Lower leg skin (tissue), 3 donors: ENCODE measurements around the gene RPL10.

Experiments used
- POLR2A ChIP-seq, 2 donors: fragments of 450-650 bp; IDR thresholded peaks; one replicate each; pipeline ENCODE4 v1.6.1; 2016 to 2017; ENCODE audit warnings: antibody characterized with exemption in 2 of 2, mild to moderate bottlenecking in 1 of 2, moderate library complexity in 1 of 2
- TF ChIP-seq, protein P1 (sequence below), 3 donors: fragments of 450-650 bp; IDR thresholded peaks; one replicate each; pipeline ENCODE4 v1.5.1; 2016; ENCODE audit warnings: antibody characterized with exemption in 3 of 3, mild to moderate bottlenecking in 3 of 3, moderate library complexity in 2 of 3

DNA sequence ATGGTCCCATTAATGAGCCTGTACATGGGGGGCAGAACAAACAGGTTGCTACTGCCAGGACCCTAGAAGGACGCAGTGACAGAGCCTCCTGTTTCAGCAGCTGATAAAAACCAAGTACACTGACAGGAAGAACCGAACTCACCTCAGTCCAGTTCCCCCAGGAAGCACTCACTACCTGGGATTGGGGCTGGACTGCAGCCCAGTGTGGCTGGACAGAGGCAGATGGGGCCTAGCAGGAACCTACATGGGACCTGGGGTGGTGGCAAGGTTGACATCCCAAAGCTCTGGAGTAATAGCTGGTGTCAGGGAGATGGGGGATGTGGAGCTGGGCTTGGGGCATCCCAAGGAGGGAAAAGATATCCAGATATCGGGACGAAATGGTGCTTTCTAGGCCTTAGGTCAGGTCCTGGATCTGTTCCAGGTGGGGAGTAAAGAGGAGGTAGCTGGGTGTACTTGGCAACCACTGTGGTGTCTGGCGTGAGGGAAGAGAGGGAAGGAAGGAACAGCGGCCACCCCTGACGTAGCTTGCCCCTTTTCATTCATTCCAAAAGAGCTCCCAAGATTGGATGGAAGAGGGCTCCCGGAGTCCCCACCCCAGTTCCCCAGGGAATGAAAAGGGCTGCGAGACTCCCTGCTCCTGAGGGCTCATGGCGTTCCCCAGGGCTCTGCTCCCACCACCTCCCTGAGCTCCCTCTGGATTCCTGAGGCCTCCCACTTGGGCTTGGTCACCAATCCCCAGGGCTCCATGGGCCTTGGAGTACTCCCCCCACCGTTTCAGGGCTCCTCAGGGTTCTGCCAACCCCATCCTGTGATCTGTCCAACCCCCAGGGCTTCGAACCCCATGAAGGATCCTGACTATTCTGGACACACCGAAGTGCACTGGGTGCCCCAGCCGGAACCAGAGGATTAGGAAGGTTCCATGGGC is 14.6 kb upstream of the RPL10 start:
- TF ChIP-seq, protein P1, sequence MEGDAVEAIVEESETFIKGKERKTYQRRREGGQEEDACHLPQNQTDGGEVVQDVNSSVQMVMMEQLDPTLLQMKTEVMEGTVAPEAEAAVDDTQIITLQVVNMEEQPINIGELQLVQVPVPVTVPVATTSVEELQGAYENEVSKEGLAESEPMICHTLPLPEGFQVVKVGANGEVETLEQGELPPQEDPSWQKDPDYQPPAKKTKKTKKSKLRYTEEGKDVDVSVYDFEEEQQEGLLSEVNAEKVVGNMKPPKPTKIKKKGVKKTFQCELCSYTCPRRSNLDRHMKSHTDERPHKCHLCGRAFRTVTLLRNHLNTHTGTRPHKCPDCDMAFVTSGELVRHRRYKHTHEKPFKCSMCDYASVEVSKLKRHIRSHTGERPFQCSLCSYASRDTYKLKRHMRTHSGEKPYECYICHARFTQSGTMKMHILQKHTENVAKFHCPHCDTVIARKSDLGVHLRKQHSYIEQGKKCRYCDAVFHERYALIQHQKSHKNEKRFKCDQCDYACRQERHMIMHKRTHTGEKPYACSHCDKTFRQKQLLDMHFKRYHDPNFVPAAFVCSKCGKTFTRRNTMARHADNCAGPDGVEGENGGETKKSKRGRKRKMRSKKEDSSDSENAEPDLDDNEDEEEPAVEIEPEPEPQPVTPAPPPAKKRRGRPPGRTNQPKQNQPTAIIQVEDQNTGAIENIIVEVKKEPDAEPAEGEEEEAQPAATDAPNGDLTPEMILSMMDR (IDR thresholded peaks at IDR 0.05), result no peak
- no peak for TF ChIP-seq POLR2A (IDR thresholded peaks at IDR 0.05)
